Brain microvascular endothelial cell (primary cell): Measurements from ENCODE around the gene PRR36.

Experiments used
- DNase-seq: peaks from one replicate; pipeline ENCODE4 v3.0.0-alpha.2; 2020
- H3K27ac ChIP-seq: fragments of 250-450 bp; sonication (Bioruptor Pico); 2 replicates; pipeline ENCODE4 v1.5.1; 2020; ENCODE audit warnings: mild to moderate bottlenecking, moderate library complexity
- H3K27me3 ChIP-seq: fragments of 250-450 bp; sonication (Bioruptor Pico); replicated peaks from 2 replicates; pipeline ENCODE4 v1.5.1; 2020; ENCODE audit warnings: mild to moderate bottlenecking
- H3K36me3 ChIP-seq: fragments of 250-450 bp; sonication (Bioruptor Pico); replicated peaks from 2 replicates; pipeline ENCODE4 v1.5.1; 2020; ENCODE audit warnings: mild to moderate bottlenecking
- H3K4me3 ChIP-seq: 2 replicates; pipeline ENCODE4 v1.5.1; 2011; ENCODE audit warnings: low read depth, mild to moderate bottlenecking, control low read depth, low read length, moderate library complexity
- in situ Hi-C: cut with HindIII; loops from 2 replicates; pipeline ENCODE4 v1.10.0; 2017; ENCODE audit warnings: low sequenced_read_pairs, low pct_ligation_motif_present
- TF ChIP-seq, protein P1 (sequence below): IDR thresholded peaks from 2 replicates; pipeline ENCODE4 v1.5.1; 2011; ENCODE audit warnings: low read depth, mild to moderate bottlenecking, moderate library complexity, low read length, control low read depth, inconsistent platforms; ENCODE audit errors: missing control alignments

PRR36 gene

DNA sequence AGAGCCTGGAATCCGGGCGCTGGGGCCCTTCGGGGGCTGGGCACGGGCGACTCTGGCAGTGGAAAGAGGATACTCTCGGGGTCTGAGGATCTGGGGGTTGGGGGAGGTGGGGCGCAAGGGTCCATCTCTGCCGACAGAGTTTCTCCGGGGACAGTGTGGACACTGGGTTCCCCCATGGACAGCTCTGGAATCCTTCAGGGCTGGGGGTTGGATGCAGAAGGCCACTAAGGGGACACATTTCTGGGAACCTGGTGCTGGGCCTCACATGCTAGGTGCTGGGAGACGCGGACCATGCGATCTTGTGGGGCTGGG is 42.7 kb upstream of the PRR36 start:
- Histone ChIP-seq H3K27me3 (peaks cover 14% of the 10 kb centered on the region), H3K4me3 (no peak overlapping the region), H3K27ac (no peak overlapping the region), H3K36me3 (peaks cover 6% of the 10 kb centered on the region)
- in situ Hi-C loops: no loop called here
- no peak for DNase-seq
- TF ChIP-seq, protein P1, sequence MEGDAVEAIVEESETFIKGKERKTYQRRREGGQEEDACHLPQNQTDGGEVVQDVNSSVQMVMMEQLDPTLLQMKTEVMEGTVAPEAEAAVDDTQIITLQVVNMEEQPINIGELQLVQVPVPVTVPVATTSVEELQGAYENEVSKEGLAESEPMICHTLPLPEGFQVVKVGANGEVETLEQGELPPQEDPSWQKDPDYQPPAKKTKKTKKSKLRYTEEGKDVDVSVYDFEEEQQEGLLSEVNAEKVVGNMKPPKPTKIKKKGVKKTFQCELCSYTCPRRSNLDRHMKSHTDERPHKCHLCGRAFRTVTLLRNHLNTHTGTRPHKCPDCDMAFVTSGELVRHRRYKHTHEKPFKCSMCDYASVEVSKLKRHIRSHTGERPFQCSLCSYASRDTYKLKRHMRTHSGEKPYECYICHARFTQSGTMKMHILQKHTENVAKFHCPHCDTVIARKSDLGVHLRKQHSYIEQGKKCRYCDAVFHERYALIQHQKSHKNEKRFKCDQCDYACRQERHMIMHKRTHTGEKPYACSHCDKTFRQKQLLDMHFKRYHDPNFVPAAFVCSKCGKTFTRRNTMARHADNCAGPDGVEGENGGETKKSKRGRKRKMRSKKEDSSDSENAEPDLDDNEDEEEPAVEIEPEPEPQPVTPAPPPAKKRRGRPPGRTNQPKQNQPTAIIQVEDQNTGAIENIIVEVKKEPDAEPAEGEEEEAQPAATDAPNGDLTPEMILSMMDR: no peak

DNA sequence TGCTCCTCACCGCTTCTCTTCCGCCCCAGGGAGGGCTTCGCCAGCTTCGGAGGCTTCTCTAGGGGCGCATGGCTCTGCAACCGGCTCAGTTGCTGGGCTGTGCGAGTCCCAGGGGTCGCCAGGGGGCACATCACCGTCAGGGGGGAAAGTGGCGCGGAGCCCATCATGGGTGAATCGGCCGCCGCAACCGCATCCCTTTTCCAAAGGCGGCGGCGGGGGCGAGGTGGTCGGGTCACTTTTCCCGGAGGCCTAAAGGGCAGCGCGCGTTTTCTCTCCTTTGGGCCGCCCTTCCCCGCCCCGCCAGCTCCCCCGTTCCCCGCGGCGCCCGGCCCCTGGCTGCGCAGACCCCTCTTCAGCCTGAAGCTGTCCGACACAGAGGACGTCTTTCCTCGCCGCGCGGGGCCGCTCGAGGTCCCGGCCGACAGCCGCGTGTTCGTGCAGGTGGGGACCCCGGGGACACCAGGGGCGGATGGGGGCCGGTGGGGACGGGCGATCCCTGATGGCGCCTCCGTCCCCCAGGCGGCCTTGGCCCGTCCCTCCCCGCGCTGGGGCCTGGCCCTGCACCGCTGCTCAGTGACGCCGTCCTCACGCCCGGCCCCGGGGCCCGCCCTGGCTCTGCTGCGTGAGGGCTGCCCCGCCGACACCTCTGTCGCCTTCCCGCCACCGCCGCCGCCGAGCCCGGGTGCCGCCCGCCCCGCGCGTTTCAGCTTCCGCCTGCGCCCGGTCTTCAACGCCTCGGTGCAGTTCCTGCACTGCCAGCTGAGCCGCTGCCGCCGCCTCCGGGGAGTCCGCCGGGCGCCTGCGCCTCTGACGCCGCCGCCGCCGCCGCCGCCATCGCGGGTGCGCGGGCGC is 42.1 kb upstream of the PRR36 start:
- Histone ChIP-seq H3K27me3 (peaks cover 14% of the 10 kb centered on the region), H3K4me3 (peak overlapping the region; percentile 20), H3K36me3 (peaks cover 12% of the 10 kb centered on the region), H3K27ac (no peak overlapping the region)
- TF ChIP-seq, protein P1: no peak
- in situ Hi-C loops: no loop called here
- no peak for DNase-seq

DNA sequence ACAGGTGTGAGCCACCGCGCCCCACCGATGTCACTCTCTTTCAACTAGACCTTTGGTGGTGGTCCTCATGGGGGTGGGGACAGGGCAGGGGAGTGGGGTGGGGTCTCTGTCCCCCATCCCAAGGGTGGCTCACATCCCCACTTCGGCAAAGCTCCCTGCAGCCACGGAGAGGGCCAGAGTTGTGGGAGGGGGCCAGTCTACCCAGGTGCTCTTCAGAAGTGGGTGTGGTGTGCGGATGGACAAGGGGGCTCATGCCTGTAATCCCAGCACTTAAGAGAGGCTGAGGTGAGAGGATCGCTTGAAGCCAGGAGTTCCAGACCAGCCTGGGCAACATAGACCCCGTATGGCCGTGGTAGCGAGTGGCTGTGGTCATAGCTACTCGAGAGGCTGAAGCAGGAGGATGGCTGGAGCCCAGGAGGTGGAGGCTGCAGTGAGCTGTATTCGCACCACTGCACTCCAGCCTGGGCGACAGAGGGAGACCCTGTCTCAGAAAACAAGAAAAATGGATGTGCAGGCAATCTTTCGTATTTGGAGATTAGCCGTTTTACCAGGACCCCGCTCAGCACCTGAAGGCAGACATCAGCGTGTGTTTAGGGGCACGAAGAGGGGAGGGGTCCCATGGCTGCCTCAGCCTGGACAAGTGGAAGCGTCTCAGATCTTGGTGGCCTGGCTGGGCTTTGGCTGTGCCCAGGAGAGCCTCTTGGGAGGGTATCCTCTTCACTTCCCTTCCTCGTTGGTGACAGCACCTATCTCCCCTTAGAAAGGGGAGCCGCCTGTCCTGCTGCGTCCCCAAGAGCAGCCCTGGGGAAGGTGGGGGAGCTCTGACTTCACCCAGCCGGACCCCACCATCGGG is 41.3 kb upstream of the PRR36 start:
- no peak for DNase-seq
- H3K4me3 ChIP-seq: no peak overlapping the region
- in situ Hi-C loops: no loop called here

GRCh38 chr19:7914598-7915045 is 40.4 kb upstream of the PRR36 start, which contains the start of gene TGFBR3L:
Gene TGFBR3L (plus strand): TSS chr19:7914830.
- Histone ChIP-seq H3K4me3 (no peak within 1 kb of the TSS), H3K27me3 (peaks cover 14% of the 10 kb centered on the region), H3K27ac (no peak within 1 kb of the TSS), H3K36me3 (peaks cover 24% of the 10 kb centered on the region)
- DNase-seq: no peak
- in situ Hi-C loops: no loop called here
- TF ChIP-seq, protein P1: no peak

More for the DNA sequence above, 41.3 kb upstream of the PRR36 start:
- Histone ChIP-seq H3K27me3 (peaks cover 14% of the 10 kb centered on the region), H3K27ac (no peak overlapping the region), H3K36me3 (peaks cover 18% of the 10 kb centered on the region)
- TF ChIP-seq, protein P1: no peak

- TF ChIP-seq, protein P1: no peak
- no peak for DNase-seq
- H3K27me3 ChIP-seq: peaks cover 14% of the 10 kb centered on the region
- H3K27ac ChIP-seq: no peak overlapping the region
- H3K4me3 ChIP-seq: no peak overlapping the region
- in situ Hi-C loops: no loop called here
- peaks cover 24% of the 10 kb centered on the region for H3K36me3 ChIP-seq
These were observed 39.9 kb upstream of the PRR36 start for GRCh38 chr19:7914099-7914498.
